ENCODE data around the gene WRNIP1. TPM values are rescaled to one million over a fixed set of nuclear protein-coding genes. Genes with fewer than 3 reads are reported as not detected.

WRNIP1 gene
- total RNA-seq, 5 donors from 2014 or later (not counting 1 experiment from before 2014, with no cell fraction given) = 30.1 to 46.1 (median 41.1) TPM

- ATAC-seq (replicated peaks in 1 of 4) = no peak
- H3K27ac Mint-ChIP-seq = peak overlapping the region; percentile 89 to 96
These were observed 27.3 kb downstream of the WRNIP1 start for GRCh38 chr6:2792330-2793110.

GRCh38 chr6:2793534-2794151, 28.4 kb downstream of the WRNIP1 start:
- POLR2A ChIA-PET = no interaction called here
- H3K27me3 Mint-ChIP-seq = no peaks in the 10 kb centered on the region
- no peaks in the 10 kb centered on the region for H3K9me3 ChIP-seq
- ATAC-seq (replicated peaks in 1 of 4) (peak; percentile 49 to 79 (median 64)), DNase-seq (peak in 12 of 35 experiments; percentile 7 to 46 (median 14))
- peak overlapping the region in 1 of 2 donors; percentile 8 for H3K4me3 ChIP-seq (ENCODE audit: control insufficient read depth in 1 of 2, extremely low read depth in 1 of 2, low read length in 1 of 2)
- peaks cover 26 to 44% (median 33%) of the 10 kb centered on the region in 3 donors for H3K4me1 Mint-ChIP-seq
- peaks cover 4% of the 10 kb centered on the region for H3K36me3 Mint-ChIP-seq
- H3K27ac ChIP-seq (ENCODE audit: low read length) = peak overlapping the region; percentile 71
- H3K4me1 ChIP-seq (ENCODE audit: control insufficient read depth in 1 of 2, extremely low read depth in 1 of 2, insufficient read depth in 2 of 2, low read length in 2 of 2) = peaks cover 10 to 21% of the 10 kb centered on the region in 2 experiments
- 36% methylated on average over 3 of the region's 9 CpGs for WGBS (ENCODE audit: insufficient coverage)
- no peaks in the 10 kb centered on the region for H3K9me3 Mint-ChIP-seq
- no peaks in the 10 kb centered on the region for H3K27me3 ChIP-seq (replicated peaks in 1 of 2; ENCODE audit: control insufficient read depth in 2 of 2, extremely low read depth in 1 of 2, insufficient read depth in 2 of 2, low read length in 1 of 2)
- peak overlapping the region in 2 of 3 donors; percentile 7 to 55 for H3K4me3 Mint-ChIP-seq
- peaks cover 0 to 4% of the 10 kb centered on the region in 2 donors for H3K36me3 ChIP-seq (ENCODE audit: control insufficient read depth in 2 of 2, extremely low read depth in 1 of 2, insufficient read depth in 1 of 2, low read length in 1 of 2)
- CTCF ChIA-PET = interaction anchor here (0.6 to 0.9 kb wide), 3 partner anchors 48 to 196 kb away, joined by 3 to 6 read pairs (median 3); partner anchors contain the start of gene SERPINB1 (in 1 of the 2)
- peak overlapping the region; percentile 89 to 96 for H3K27ac Mint-ChIP-seq

More at GRCh38 chr6:2792330-2793110, 27.3 kb downstream of the WRNIP1 start:
- Histone ChIP-seq H3K9me3 (no peaks in the 10 kb centered on the region), H3K4me1 (ENCODE audit: control insufficient read depth in 1 of 2, extremely low read depth in 1 of 2, insufficient read depth in 2 of 2, low read length in 2 of 2) (peaks cover 10 to 21% of the 10 kb centered on the region in 2 experiments), H3K4me3 (ENCODE audit: control insufficient read depth in 1 of 2, extremely low read depth in 1 of 2, low read length in 1 of 2) (no peak overlapping the region), H3K27ac (ENCODE audit: low read length) (peak overlapping the region; percentile 71), H3K27me3 (replicated peaks in 1 of 2; ENCODE audit: control insufficient read depth in 2 of 2, extremely low read depth in 1 of 2, insufficient read depth in 2 of 2, low read length in 1 of 2) (no peaks in the 10 kb centered on the region), H3K36me3 (ENCODE audit: control insufficient read depth in 2 of 2, extremely low read depth in 1 of 2, insufficient read depth in 1 of 2, low read length in 1 of 2) (peaks cover 0 to 4% of the 10 kb centered on the region in 2 donors)
- H3K9me3 Mint-ChIP-seq = no peaks in the 10 kb centered on the region
- DNase-seq = no peak
- peaks cover 25 to 44% (median 33%) of the 10 kb centered on the region in 3 donors for H3K4me1 Mint-ChIP-seq
- POLR2A ChIA-PET = interaction anchor here in 1 of 2 donors (0.6 kb wide), 1 partner anchor 83 kb away, joined by 3 read pairs; no protein-coding TSS in a partner anchor
- peaks cover 9% of the 10 kb centered on the region for H3K36me3 Mint-ChIP-seq
- no peaks in the 10 kb centered on the region for H3K27me3 Mint-ChIP-seq
- CTCF ChIA-PET = interaction anchor here (0.6 to 1.9 kb wide), 9 partner anchors 24 to 141 kb away, joined by 3 to 16 read pairs (median 3); partner anchors contain the start of gene SERPINB1 (in 1 of the 2)
- H3K4me3 Mint-ChIP-seq = peak overlapping the region in 1 of 3 donors; percentile 55
- WGBS (ENCODE audit: insufficient coverage) = 98% methylated on average over 17 of the region's 17 CpGs

GRCh38 chr6:2794171-2794730, 29.1 kb downstream of the WRNIP1 start:
- H3K4me1 Mint-ChIP-seq = peaks cover 27 to 44% (median 33%) of the 10 kb centered on the region in 3 donors
- CTCF ChIA-PET = interaction anchor here in 1 of 2 donors (0.9 kb wide), 1 partner anchor 195 kb away, joined by 6 read pairs; no protein-coding TSS in a partner anchor

GRCh38 chr6:2795162-2795561, 30.0 kb downstream of the WRNIP1 start:
- Mint-ChIP-seq H3K4me1 (peaks cover 33 to 53% (median 40%) of the 10 kb centered on the region in 3 donors), H3K27me3 (no peaks in the 10 kb centered on the region), H3K27ac (no peak overlapping the region), H3K36me3 (peaks cover 4% of the 10 kb centered on the region), H3K4me3 (no peak overlapping the region), H3K9me3 (no peaks in the 10 kb centered on the region)
- Histone ChIP-seq H3K4me1 (ENCODE audit: control insufficient read depth in 1 of 2, extremely low read depth in 1 of 2, insufficient read depth in 2 of 2, low read length in 2 of 2) (peaks cover 10 to 21% of the 10 kb centered on the region in 2 experiments), H3K36me3 (ENCODE audit: control insufficient read depth in 2 of 2, extremely low read depth in 1 of 2, insufficient read depth in 1 of 2, low read length in 1 of 2) (no peaks in the 10 kb centered on the region), H3K4me3 (ENCODE audit: control insufficient read depth in 1 of 2, extremely low read depth in 1 of 2, low read length in 1 of 2) (no peak overlapping the region), H3K9me3 (no peaks in the 10 kb centered on the region), H3K27me3 (replicated peaks in 1 of 2; ENCODE audit: control insufficient read depth in 2 of 2, extremely low read depth in 1 of 2, insufficient read depth in 2 of 2, low read length in 1 of 2) (no peaks in the 10 kb centered on the region), H3K27ac (ENCODE audit: low read length) (no peak overlapping the region)
- DNase-seq (no peak), ATAC-seq (replicated peaks in 1 of 4) (no peak)
- CTCF ChIA-PET = no interaction called here
- no CpG with 5 or more reads among the region's 2 CpGs for WGBS (ENCODE audit: insufficient coverage)
- POLR2A ChIA-PET = no interaction called here

More at GRCh38 chr6:2794171-2794730, 29.1 kb downstream of the WRNIP1 start:
- Histone ChIP-seq H3K4me1 (ENCODE audit: control insufficient read depth in 1 of 2, extremely low read depth in 1 of 2, insufficient read depth in 2 of 2, low read length in 2 of 2) (peaks cover 10 to 21% of the 10 kb centered on the region in 2 experiments), H3K36me3 (ENCODE audit: control insufficient read depth in 2 of 2, extremely low read depth in 1 of 2, insufficient read depth in 1 of 2, low read length in 1 of 2) (no peaks in the 10 kb centered on the region), H3K27ac (ENCODE audit: low read length) (no peak overlapping the region), H3K4me3 (ENCODE audit: control insufficient read depth in 1 of 2, extremely low read depth in 1 of 2, low read length in 1 of 2) (no peak overlapping the region), H3K27me3 (replicated peaks in 1 of 2; ENCODE audit: control insufficient read depth in 2 of 2, extremely low read depth in 1 of 2, insufficient read depth in 2 of 2, low read length in 1 of 2) (no peaks in the 10 kb centered on the region), H3K9me3 (no peaks in the 10 kb centered on the region)
- Mint-ChIP-seq H3K9me3 (no peaks in the 10 kb centered on the region), H3K4me3 (peak overlapping the region in 1 of 3 donors; percentile 55), H3K27me3 (no peaks in the 10 kb centered on the region), H3K27ac (peak overlapping the region; percentile 89 to 96), H3K36me3 (peaks cover 4% of the 10 kb centered on the region)
- DNase-seq (no peak), ATAC-seq (replicated peaks in 1 of 4) (no peak)
- 100% methylated on average over 1 of the region's 5 CpGs for WGBS (ENCODE audit: insufficient coverage)
- POLR2A ChIA-PET = no interaction called here

- 87% methylated on average over 16 of the region's 16 CpGs for WGBS (ENCODE audit: insufficient coverage)
- H3K9me3 ChIP-seq = no peaks in the 10 kb centered on the region
- no peak for ATAC-seq (replicated peaks in 1 of 4)
- CTCF ChIA-PET = no interaction called here
- H3K4me1 ChIP-seq (ENCODE audit: control insufficient read depth in 1 of 2, extremely low read depth in 1 of 2, insufficient read depth in 2 of 2, low read length in 2 of 2) = peaks cover 10 to 21% of the 10 kb centered on the region in 2 experiments
- DNase-seq = no peak
- POLR2A ChIA-PET = interaction anchor here in 1 of 2 donors (0.6 kb wide), 1 partner anchor 58 kb away, joined by 3 read pairs; no protein-coding TSS in a partner anchor
- Mint-ChIP-seq H3K36me3 (peaks cover 4% of the 10 kb centered on the region), H3K4me1 (peaks cover 33 to 50% (median 40%) of the 10 kb centered on the region in 3 donors), H3K27ac (no peak overlapping the region), H3K4me3 (no peak overlapping the region), H3K27me3 (no peaks in the 10 kb centered on the region), H3K9me3 (no peaks in the 10 kb centered on the region)
- no peak overlapping the region for H3K27ac ChIP-seq (ENCODE audit: low read length)
- no peak overlapping the region for H3K4me3 ChIP-seq (ENCODE audit: control insufficient read depth in 1 of 2, extremely low read depth in 1 of 2, low read length in 1 of 2)
- no peaks in the 10 kb centered on the region for H3K36me3 ChIP-seq (ENCODE audit: control insufficient read depth in 2 of 2, extremely low read depth in 1 of 2, insufficient read depth in 1 of 2, low read length in 1 of 2)
- H3K27me3 ChIP-seq (replicated peaks in 1 of 2; ENCODE audit: control insufficient read depth in 2 of 2, extremely low read depth in 1 of 2, insufficient read depth in 2 of 2, low read length in 1 of 2) = no peaks in the 10 kb centered on the region
These were observed 30.8 kb downstream of the WRNIP1 start for GRCh38 chr6:2795956-2796355.

GRCh38 chr6:2796861-2797260, 31.7 kb downstream of the WRNIP1 start:
- Histone ChIP-seq H3K36me3 (ENCODE audit: control insufficient read depth in 2 of 2, extremely low read depth in 1 of 2, insufficient read depth in 1 of 2, low read length in 1 of 2) (no peaks in the 10 kb centered on the region), H3K4me3 (ENCODE audit: control insufficient read depth in 1 of 2, extremely low read depth in 1 of 2, low read length in 1 of 2) (no peak overlapping the region), H3K27me3 (replicated peaks in 1 of 2; ENCODE audit: control insufficient read depth in 2 of 2, extremely low read depth in 1 of 2, insufficient read depth in 2 of 2, low read length in 1 of 2) (no peaks in the 10 kb centered on the region), H3K9me3 (no peaks in the 10 kb centered on the region), H3K4me1 (ENCODE audit: control insufficient read depth in 1 of 2, extremely low read depth in 1 of 2, insufficient read depth in 2 of 2, low read length in 2 of 2) (peaks cover 10 to 21% of the 10 kb centered on the region in 2 experiments), H3K27ac (ENCODE audit: low read length) (no peak overlapping the region)
- H3K4me3 Mint-ChIP-seq = no peak overlapping the region
- 94% methylated on average over 3 of the region's 6 CpGs for WGBS (ENCODE audit: insufficient coverage)
- CTCF ChIA-PET = interaction anchor here in 1 of 2 donors (0.6 kb wide), 1 partner anchor 72 kb away, joined by 3 read pairs; no protein-coding TSS in a partner anchor
- no peaks in the 10 kb centered on the region for H3K27me3 Mint-ChIP-seq
- ATAC-seq (replicated peaks in 1 of 4) (no peak), DNase-seq (no peak)
- no peak overlapping the region for H3K27ac Mint-ChIP-seq
- no peaks in the 10 kb centered on the region for H3K9me3 Mint-ChIP-seq
- peaks cover 4% of the 10 kb centered on the region for H3K36me3 Mint-ChIP-seq
- POLR2A ChIA-PET = interaction anchor here in 1 of 2 donors (0.6 kb wide), 1 partner anchor 16 kb away, joined by 7 read pairs; no protein-coding TSS in a partner anchor
- H3K4me1 Mint-ChIP-seq = peaks cover 29 to 45% (median 34%) of the 10 kb centered on the region in 3 donors
